ENCODE data around the gene LARGE1.
"Not testable (repeated sequence)": the region's sequence is repeated elsewhere in the genome, so short reads cannot be mapped to it uniquely, and the experiment has no call there.

LARGE1 gene

GRCh38 chr22:33569018-33569417 is 351.3 kb downstream of the LARGE1 start:
- Mint-ChIP-seq H3K27me3 (no peaks in the 10 kb centered on the region), H3K9me3 (peaks cover 11% of the 10 kb centered on the region), H3K36me3 (ENCODE audit: low read depth) (no peaks in the 10 kb centered on the region), H3K4me1 (ENCODE audit: low read depth) (peaks cover 49% of the 10 kb centered on the region), H3K4me3 (no peak overlapping the region), H3K27ac (no peak overlapping the region)

GRCh38 chr22:33566495-33566894 is 353.8 kb downstream of the LARGE1 start:
- not testable (repeated sequence) for H3K4me3 Mint-ChIP-seq; H3K27me3 Mint-ChIP-seq; H3K36me3 Mint-ChIP-seq (ENCODE audit: low read depth); H3K9me3 Mint-ChIP-seq
- Mint-ChIP-seq H3K27ac (peak overlapping the region; percentile 49), H3K4me1 (ENCODE audit: low read depth) (peaks cover 49% of the 10 kb centered on the region)

GRCh38 chr22:33565580-33565995 is 354.7 kb downstream of the LARGE1 start:
- H3K4me1 Mint-ChIP-seq (ENCODE audit: low read depth): peaks cover 41% of the 10 kb centered on the region

GRCh38 chr22:33564683-33565082 is 355.6 kb downstream of the LARGE1 start:
- H3K27me3 Mint-ChIP-seq: no peaks in the 10 kb centered on the region
- peaks cover 36% of the 10 kb centered on the region for H3K4me1 Mint-ChIP-seq (ENCODE audit: low read depth)
- peaks cover 10% of the 10 kb centered on the region for H3K9me3 Mint-ChIP-seq
- H3K36me3 Mint-ChIP-seq (ENCODE audit: low read depth): no peaks in the 10 kb centered on the region
- no peak overlapping the region for H3K27ac Mint-ChIP-seq
- no peak overlapping the region for H3K4me3 Mint-ChIP-seq

More at GRCh38 chr22:33565580-33565995, 354.7 kb downstream of the LARGE1 start:
- H3K9me3 Mint-ChIP-seq: peaks cover 10% of the 10 kb centered on the region
- no peaks in the 10 kb centered on the region for H3K27me3 Mint-ChIP-seq
- H3K4me3 Mint-ChIP-seq: no peak overlapping the region
- H3K36me3 Mint-ChIP-seq (ENCODE audit: low read depth): no peaks in the 10 kb centered on the region
- H3K27ac Mint-ChIP-seq: peak overlapping the region; percentile 19

GRCh38 chr22:33563220-33563964 is 356.9 kb downstream of the LARGE1 start:
- H3K4me1 Mint-ChIP-seq (ENCODE audit: low read depth): peaks cover 26% of the 10 kb centered on the region
- no peaks in the 10 kb centered on the region for H3K36me3 Mint-ChIP-seq (ENCODE audit: low read depth)
- H3K9me3 Mint-ChIP-seq: peaks cover 10% of the 10 kb centered on the region
- H3K27me3 Mint-ChIP-seq: no peaks in the 10 kb centered on the region
- H3K4me3 Mint-ChIP-seq: no peak overlapping the region
- H3K27ac Mint-ChIP-seq: no peak overlapping the region

- H3K36me3 Mint-ChIP-seq (ENCODE audit: low read depth): no peaks in the 10 kb centered on the region
- no peak overlapping the region for H3K27ac Mint-ChIP-seq
- no peaks in the 10 kb centered on the region for H3K27me3 Mint-ChIP-seq
- H3K4me3 Mint-ChIP-seq: no peak overlapping the region
- peaks cover 19% of the 10 kb centered on the region for H3K4me1 Mint-ChIP-seq (ENCODE audit: low read depth)
- H3K9me3 Mint-ChIP-seq: peaks cover 10% of the 10 kb centered on the region
These were observed 357.8 kb downstream of the LARGE1 start for GRCh38 chr22:33562501-33562900.

GRCh38 chr22:33561149-33561807 is 359.0 kb downstream of the LARGE1 start:
- H3K4me1 Mint-ChIP-seq (ENCODE audit: low read depth): peaks cover 10% of the 10 kb centered on the region
- H3K9me3 Mint-ChIP-seq: peaks cover 14% of the 10 kb centered on the region
- no peaks in the 10 kb centered on the region for H3K36me3 Mint-ChIP-seq (ENCODE audit: low read depth)
- no peak overlapping the region for H3K4me3 Mint-ChIP-seq
- H3K27ac Mint-ChIP-seq: no peak overlapping the region
- no peaks in the 10 kb centered on the region for H3K27me3 Mint-ChIP-seq

GRCh38 chr22:33557836-33558235 is 362.4 kb downstream of the LARGE1 start:
- no peaks in the 10 kb centered on the region for H3K36me3 Mint-ChIP-seq (ENCODE audit: low read depth)

GRCh38 chr22:33555814-33556522 is 364.3 kb downstream of the LARGE1 start:
- Mint-ChIP-seq H3K36me3 (ENCODE audit: low read depth) (no peaks in the 10 kb centered on the region), H3K9me3 (peaks cover 12% of the 10 kb centered on the region), H3K27ac (no peak overlapping the region), H3K4me1 (ENCODE audit: low read depth) (no peaks in the 10 kb centered on the region), H3K4me3 (no peak overlapping the region), H3K27me3 (no peaks in the 10 kb centered on the region)

More at GRCh38 chr22:33557836-33558235, 362.4 kb downstream of the LARGE1 start:
- Mint-ChIP-seq H3K4me3 (no peak overlapping the region), H3K27me3 (no peaks in the 10 kb centered on the region), H3K4me1 (ENCODE audit: low read depth) (no peaks in the 10 kb centered on the region), H3K9me3 (peaks cover 17% of the 10 kb centered on the region), H3K27ac (no peak overlapping the region)

- Mint-ChIP-seq H3K9me3 (peaks cover 15% of the 10 kb centered on the region), H3K36me3 (ENCODE audit: low read depth) (no peaks in the 10 kb centered on the region), H3K4me1 (ENCODE audit: low read depth) (no peaks in the 10 kb centered on the region), H3K27me3 (no peaks in the 10 kb centered on the region), H3K27ac (no peak overlapping the region), H3K4me3 (no peak overlapping the region)
These were observed 366.8 kb downstream of the LARGE1 start for GRCh38 chr22:33553493-33553892.

GRCh38 chr22:33544707-33545106 is 375.6 kb downstream of the LARGE1 start:
- Mint-ChIP-seq H3K27ac (no peak overlapping the region), H3K9me3 (peaks cover 7% of the 10 kb centered on the region), H3K27me3 (no peaks in the 10 kb centered on the region), H3K36me3 (ENCODE audit: low read depth) (no peaks in the 10 kb centered on the region), H3K4me1 (ENCODE audit: low read depth) (no peaks in the 10 kb centered on the region), H3K4me3 (no peak overlapping the region)

GRCh38 chr22:33542722-33543121 is 377.6 kb downstream of the LARGE1 start:
- Mint-ChIP-seq H3K4me1 (ENCODE audit: low read depth) (no peaks in the 10 kb centered on the region), H3K27ac (no peak overlapping the region)

GRCh38 chr22:33542153-33542552 is 378.1 kb downstream of the LARGE1 start:
- Mint-ChIP-seq H3K4me1 (ENCODE audit: low read depth) (no peaks in the 10 kb centered on the region), H3K4me3 (no peak overlapping the region), H3K27me3 (no peaks in the 10 kb centered on the region), H3K27ac (no peak overlapping the region), H3K9me3 (peaks cover 12% of the 10 kb centered on the region), H3K36me3 (ENCODE audit: low read depth) (no peaks in the 10 kb centered on the region)

More at GRCh38 chr22:33542722-33543121, 377.6 kb downstream of the LARGE1 start:
- Mint-ChIP-seq H3K4me3 (no peak overlapping the region), H3K36me3 (ENCODE audit: low read depth) (no peaks in the 10 kb centered on the region), H3K27me3 (no peaks in the 10 kb centered on the region), H3K9me3 (peaks cover 12% of the 10 kb centered on the region)

GRCh38 chr22:33539902-33540751 is 380.1 kb downstream of the LARGE1 start:
- no peak overlapping the region for H3K4me3 Mint-ChIP-seq
- peaks cover 4% of the 10 kb centered on the region for H3K9me3 Mint-ChIP-seq
- H3K4me1 Mint-ChIP-seq (ENCODE audit: low read depth): no peaks in the 10 kb centered on the region
- no peak overlapping the region for H3K27ac Mint-ChIP-seq
- H3K36me3 Mint-ChIP-seq (ENCODE audit: low read depth): no peaks in the 10 kb centered on the region
- no peaks in the 10 kb centered on the region for H3K27me3 Mint-ChIP-seq

Data from stimulated activated naive CD8-positive, alpha-beta T cell treated with anti-CD3 and anti-CD28 coated beads, Interleukin-15, Interleukin-2, amounts not matched to agents 100 ng/mL and 50 ng/mL, for 24 hours (primary cell).